GOT3 (cell line): ENCODE measurements around the gene MAN2C1.
A peak's percentile ranks its signal among the peaks of the same experiment; 100 is the strongest.
"Not testable (repeated sequence)": the region's sequence is repeated elsewhere in the genome, so short reads cannot be mapped to it uniquely, and the experiment has no call there.

ENCODE experiments used
- DNase-seq: peaks from one replicate; lab custom pipeline; 2025; ENCODE audit warnings: mixed read lengths; lab: John Stamatoyannopoulos, UW

The MAN2C1 gene

GRCh38 chr15:75343953-75344352 lies 24.5 kb downstream of the MAN2C1 start:
- not testable (repeated sequence) for DNase-seq

- no peak for DNase-seq
Observed at GRCh38 chr15:75342221-75342620, 26.2 kb downstream of the MAN2C1 start.

GRCh38 chr15:75339531-75340240 lies 28.7 kb downstream of the MAN2C1 start:
- DNase-seq = no peak

DNA sequence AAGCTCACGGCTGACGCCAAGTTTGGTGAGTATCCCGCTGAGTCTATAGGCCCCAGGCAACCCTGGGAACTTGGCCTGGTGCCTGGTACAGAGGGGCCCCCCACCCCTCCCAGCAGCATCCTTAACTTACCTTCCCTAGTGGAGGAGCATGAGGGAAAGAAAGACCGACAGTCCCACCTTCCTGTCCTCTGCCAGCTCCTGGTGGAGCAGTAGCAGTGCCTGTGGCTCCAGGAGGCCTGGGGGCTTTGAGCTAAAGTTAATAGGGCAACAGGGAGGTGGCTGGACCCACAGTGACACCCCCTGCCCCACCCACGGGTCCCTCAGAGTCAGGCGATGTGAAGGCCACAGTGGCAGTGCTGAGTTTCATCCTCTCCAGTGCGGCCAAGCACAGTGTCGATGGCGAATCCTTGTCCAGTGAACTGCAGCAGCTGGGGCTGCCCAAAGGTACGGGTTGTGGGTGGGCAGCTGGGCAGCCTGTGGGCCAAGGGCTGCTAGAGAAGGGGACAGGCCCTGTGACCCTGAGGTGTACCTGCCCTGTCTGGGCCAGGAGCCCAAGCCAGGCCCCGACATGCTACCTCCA lies 29.7 kb downstream of the MAN2C1 start:
- no peak for DNase-seq

GRCh38 chr15:75335705-75336355 lies 32.6 kb downstream of the MAN2C1 start, which contains the start of gene COMMD4:
COMMD4 (plus strand) TSS chr15:75336063; CDS start chr15:75336090, 27 bp downstream.
- DNase-seq = peak; percentile 65

DNA sequence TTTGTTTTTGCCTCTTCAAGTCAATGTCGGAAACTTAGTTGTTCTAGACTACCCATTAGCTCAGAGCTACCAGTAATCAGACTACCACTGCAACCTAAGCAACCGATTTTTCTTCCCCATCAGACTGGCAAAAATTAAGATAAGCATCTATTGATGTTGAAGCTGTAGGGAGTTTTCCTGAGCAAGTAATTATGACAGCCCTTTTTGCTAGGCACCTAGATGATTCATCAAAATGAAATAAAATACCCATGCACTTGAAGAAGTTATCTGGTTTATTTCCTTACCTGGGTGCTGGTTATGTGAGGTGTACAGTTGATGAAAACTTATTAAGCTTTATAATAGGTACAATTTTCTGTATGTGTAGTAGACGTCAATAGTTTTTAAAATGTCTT lies 33.1 kb downstream of the MAN2C1 start:
- DNase-seq = no peak

GRCh38 chr15:75333654-75334419 lies 34.6 kb downstream of the MAN2C1 start:
- not testable (repeated sequence) for DNase-seq

GRCh38 chr15:75332093-75332492 lies 36.3 kb downstream of the MAN2C1 start:
- DNase-seq = not testable (repeated sequence)

GRCh38 chr15:75329571-75329970 lies 38.8 kb downstream of the MAN2C1 start:
- DNase-seq = no peak

DNA sequence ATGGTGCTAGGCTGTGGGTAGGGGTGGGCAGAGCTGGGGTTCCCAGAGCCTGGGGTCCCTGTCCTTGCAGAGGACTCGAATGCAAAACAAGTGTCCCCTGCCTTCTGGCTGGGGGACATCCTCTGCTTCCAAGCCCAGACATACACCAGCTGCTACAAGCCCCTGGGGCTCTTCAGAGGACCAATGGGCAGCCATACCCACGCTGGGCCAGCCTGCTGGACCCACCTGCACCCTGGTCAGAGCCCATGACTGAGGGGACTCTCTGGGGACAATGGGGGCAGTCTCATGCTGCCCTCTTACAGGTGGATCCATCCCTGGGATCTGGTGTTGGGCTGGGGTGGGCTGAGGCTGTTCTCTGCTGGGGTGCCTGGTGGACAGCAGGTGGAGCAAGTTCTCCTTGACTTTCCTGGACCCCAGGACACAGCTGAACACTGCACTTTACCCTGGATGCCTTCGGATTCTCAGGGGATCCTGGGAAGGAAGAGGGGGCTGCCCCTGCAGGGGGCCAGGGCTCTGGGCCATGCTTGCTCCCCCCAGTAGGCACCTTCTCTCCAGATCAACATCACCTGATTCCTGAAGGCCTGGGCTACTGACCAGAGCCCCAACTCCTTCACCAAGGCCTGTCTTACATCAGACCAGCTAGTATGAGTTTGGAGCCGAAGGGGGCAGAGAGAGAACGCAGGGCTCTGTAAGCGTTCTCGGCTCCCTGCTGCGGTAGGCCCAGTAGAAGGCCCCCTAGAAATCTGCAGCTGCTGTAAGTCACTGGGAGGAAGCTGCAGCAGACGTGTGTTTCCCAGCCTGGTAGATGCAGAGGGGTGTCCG lies 39.7 kb downstream of the MAN2C1 start:
- no peak for DNase-seq

- DNase-seq = no peak
Observed at GRCh38 chr15:75327491-75327890, 40.9 kb downstream of the MAN2C1 start.

GRCh38 chr15:75327005-75327404 lies 41.4 kb downstream of the MAN2C1 start:
- no peak for DNase-seq

- no peak for DNase-seq
Observed at GRCh38 chr15:75325922-75326321, 42.5 kb downstream of the MAN2C1 start.

DNA sequence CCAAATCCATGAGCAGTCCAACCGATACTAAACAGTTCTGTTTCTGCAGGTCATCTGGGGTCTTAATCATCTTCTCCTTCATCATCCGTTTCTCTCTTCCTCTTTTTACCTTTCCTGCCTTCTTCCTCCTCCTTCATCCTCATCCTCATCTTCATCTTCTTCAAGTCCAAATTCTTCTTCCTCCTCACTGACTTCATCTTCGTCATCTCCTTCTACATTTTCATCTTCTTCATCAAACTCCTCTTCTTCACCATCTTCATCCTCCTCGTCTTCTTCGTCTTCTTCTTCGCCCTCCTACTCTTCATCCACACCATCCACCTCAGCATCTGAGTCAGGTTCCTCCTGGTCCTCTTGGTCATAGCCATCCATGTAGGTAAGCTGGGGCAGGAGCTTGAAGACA lies 46.7 kb downstream of the MAN2C1 start:
- no peak for DNase-seq

DNA sequence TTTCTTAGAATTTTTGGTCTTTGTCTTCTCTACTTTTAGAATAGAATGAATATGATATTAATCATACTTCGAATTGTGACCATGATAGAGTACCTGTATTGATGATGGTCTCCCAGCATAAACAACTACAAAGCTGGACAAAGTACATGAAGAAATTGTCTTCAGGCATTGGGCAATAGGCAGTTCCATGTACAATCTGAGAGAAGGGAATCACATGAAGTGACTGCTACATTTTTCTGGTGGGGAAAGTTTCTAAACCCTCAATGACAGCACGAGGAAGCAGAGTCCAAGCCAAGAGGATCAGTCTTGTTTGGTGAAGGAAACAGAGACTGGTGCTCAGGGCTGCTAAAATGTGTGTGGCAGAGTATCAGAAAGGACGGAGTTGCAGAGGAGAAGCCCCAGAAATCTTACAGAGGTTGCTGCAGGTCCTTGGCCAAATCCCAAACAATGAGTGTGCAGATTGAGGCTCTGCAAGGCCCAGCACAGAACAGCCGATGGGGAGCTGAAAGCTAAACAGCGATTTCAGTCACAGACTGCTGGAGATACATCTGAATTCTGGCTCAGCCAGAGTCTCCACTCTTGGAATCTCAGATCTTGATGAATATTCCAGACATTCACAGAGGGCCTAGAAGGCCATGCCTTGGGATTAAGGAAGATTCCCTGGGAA lies 49.0 kb downstream of the MAN2C1 start:
- not testable (repeated sequence) for DNase-seq

DNA sequence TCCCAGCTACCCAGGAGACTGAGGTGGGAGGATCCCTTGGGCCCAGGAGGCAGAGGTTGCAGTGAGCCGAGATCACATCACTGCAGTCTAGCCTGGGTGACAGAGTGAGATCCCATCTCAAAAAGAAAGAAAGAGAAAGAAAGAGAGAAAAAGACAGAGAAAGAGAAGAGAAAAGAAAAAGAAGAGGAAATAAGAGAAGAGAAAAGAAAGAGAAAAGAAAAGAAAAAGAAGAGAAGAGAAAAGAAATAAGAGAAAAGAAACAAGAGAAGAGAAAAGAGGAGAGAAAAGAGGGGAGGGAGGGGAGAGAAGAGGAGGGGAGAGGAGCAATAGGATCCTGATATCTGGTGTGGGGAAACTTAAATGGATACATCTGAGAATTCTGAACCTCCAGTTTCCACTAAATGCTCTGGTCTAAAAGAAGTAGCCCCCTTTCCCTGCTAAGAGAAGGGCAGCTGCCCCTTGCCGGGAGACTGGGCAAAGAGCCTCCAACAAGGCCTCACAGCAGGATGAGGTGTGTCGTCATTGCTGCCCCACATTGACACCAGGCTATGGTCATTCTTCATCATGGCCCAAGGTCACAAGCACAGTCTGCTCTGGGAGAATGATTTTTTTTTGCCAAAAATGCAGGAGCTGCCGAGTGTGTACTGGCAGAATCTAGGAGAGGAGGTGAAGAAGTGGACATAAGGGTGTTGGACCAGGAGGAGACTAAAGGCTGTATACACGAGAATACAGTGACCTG lies 53.7 kb downstream of the MAN2C1 start:
- DNase-seq = no peak

- DNase-seq = no peak
Observed at GRCh38 chr15:75313116-75313845, 55.1 kb downstream of the MAN2C1 start.

DNA sequence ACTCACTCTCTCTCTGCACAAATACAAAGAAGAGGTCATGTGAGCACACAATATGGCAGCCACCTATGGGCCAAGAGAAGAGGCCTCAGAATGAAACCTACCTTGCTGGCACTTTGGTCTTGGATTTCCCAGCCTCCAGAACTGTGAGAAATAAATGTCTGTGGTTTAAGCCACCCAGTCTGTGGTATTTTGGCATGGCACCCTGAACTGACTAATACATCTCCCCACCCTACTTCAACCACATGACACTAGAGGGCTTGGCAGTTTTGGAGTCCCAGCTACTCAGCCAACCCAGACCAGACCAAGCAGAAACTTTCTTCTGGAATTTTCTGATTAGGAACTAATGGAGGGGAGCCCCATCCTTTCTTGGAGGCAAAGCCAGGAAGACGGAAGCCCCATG lies 55.9 kb downstream of the MAN2C1 start:
- DNase-seq = not testable (repeated sequence)

DNA sequence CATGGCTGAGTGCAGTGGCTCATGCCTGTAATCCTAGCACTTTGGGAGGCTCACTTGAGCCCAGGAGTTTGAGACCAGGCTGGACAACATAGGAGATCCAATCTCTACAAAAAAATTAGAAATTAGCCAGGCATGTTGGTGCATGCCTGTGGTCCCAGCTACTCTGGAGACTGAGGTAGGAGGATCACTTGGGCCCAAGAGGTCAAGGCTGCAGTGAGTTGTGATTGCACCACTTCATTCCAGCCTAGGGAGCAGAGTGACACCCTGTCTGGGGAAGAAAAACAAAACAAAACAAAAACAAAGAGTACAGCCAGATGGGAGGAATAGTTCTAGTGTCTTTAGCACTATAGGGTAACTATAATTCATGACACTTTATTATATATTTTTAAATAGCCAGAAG lies 58.7 kb downstream of the MAN2C1 start:
- no peak for DNase-seq
